ENCODE results near the gene TRIM29. TPM values are rescaled to one million over a fixed set of nuclear protein-coding genes. Genes with fewer than 3 reads are reported as not detected.
A peak's percentile ranks its signal among the peaks of the same experiment; 100 is the strongest.
"Not testable (repeated sequence)": the region's sequence is repeated elsewhere in the genome, so short reads cannot be mapped to it uniquely, and the experiment has no call there.

The TRIM29 gene
- polyA plus RNA-seq, 1 donor, result 1.8 TPM

GRCh38 chr11:120182372-120182771 lies 44.5 kb upstream of the TRIM29 start:
- 8% methylated on average over 2 of the region's 7 CpGs for whole genome bisulfite sequencing (ENCODE audit: insufficient coverage, low lambda C conversion rate)
- Histone ChIP-seq H3K4me1 (ENCODE audit: control insufficient read depth, insufficient read depth, low read length) (peaks cover 62% of the 10 kb centered on the region), H3K27me3 (ENCODE audit: control insufficient read depth, insufficient read depth, low read length) (no peaks in the 10 kb centered on the region), H3K9me3 (ENCODE audit: control insufficient read depth, low read depth, low read length) (no peaks in the 10 kb centered on the region), H3K36me3 (ENCODE audit: control insufficient read depth, insufficient read depth, low read length) (peaks cover 3% of the 10 kb centered on the region), H3K27ac (ENCODE audit: low read length) (peak overlapping the region; percentile 95), H3K4me3 (ENCODE audit: low read length) (no peak overlapping the region)
- no peak for DNase-seq

GRCh38 chr11:120181376-120181975 lies 43.6 kb upstream of the TRIM29 start:
- no peaks in the 10 kb centered on the region for H3K9me3 ChIP-seq (ENCODE audit: control insufficient read depth, low read depth, low read length)
- H3K4me1 ChIP-seq (ENCODE audit: control insufficient read depth, insufficient read depth, low read length), result peaks cover 53% of the 10 kb centered on the region
- WGBS (ENCODE audit: insufficient coverage, low lambda C conversion rate), result no CpG with 5 or more reads among the region's 10 CpGs
- no peak overlapping the region for H3K4me3 ChIP-seq (ENCODE audit: low read length)
- H3K36me3 ChIP-seq (ENCODE audit: control insufficient read depth, insufficient read depth, low read length), result peaks cover 3% of the 10 kb centered on the region
- no peak for DNase-seq
- no peaks in the 10 kb centered on the region for H3K27me3 ChIP-seq (ENCODE audit: control insufficient read depth, insufficient read depth, low read length)
- peak overlapping the region; percentile 95 for H3K27ac ChIP-seq (ENCODE audit: low read length)

- peaks cover 46% of the 10 kb centered on the region for H3K4me1 ChIP-seq (ENCODE audit: control insufficient read depth, insufficient read depth, low read length)
- no peak overlapping the region for H3K27ac ChIP-seq (ENCODE audit: low read length)
- H3K9me3 ChIP-seq (ENCODE audit: control insufficient read depth, low read depth, low read length), result no peaks in the 10 kb centered on the region
- no CpG with 5 or more reads among the region's 11 CpGs for WGBS (ENCODE audit: insufficient coverage, low lambda C conversion rate)
- peaks cover 3% of the 10 kb centered on the region for H3K36me3 ChIP-seq (ENCODE audit: control insufficient read depth, insufficient read depth, low read length)
- peak in 1 of 2 donors; percentile 3 for DNase-seq
- H3K27me3 ChIP-seq (ENCODE audit: control insufficient read depth, insufficient read depth, low read length), result no peaks in the 10 kb centered on the region
- H3K4me3 ChIP-seq (ENCODE audit: low read length), result no peak overlapping the region
These were observed 42.8 kb upstream of the TRIM29 start for GRCh38 chr11:120180551-120181232.

- H3K36me3 ChIP-seq (ENCODE audit: control insufficient read depth, insufficient read depth, low read length), result not testable (repeated sequence)
These were observed 42.1 kb upstream of the TRIM29 start for GRCh38 chr11:120180063-120180462.

GRCh38 chr11:120179057-120179672 lies 41.3 kb upstream of the TRIM29 start:
- Histone ChIP-seq H3K36me3 (ENCODE audit: control insufficient read depth, insufficient read depth, low read length) (peaks cover 3% of the 10 kb centered on the region), H3K9me3 (ENCODE audit: control insufficient read depth, low read depth, low read length) (no peaks in the 10 kb centered on the region), H3K4me3 (ENCODE audit: low read length) (no peak overlapping the region), H3K27ac (ENCODE audit: low read length) (no peak overlapping the region), H3K4me1 (ENCODE audit: control insufficient read depth, insufficient read depth, low read length) (peaks cover 41% of the 10 kb centered on the region), H3K27me3 (ENCODE audit: control insufficient read depth, insufficient read depth, low read length) (no peaks in the 10 kb centered on the region)
- DNase-seq, result no peak
- WGBS (ENCODE audit: insufficient coverage, low lambda C conversion rate), result 94% methylated on average over 3 of the region's 10 CpGs

More at GRCh38 chr11:120180063-120180462, 42.1 kb upstream of the TRIM29 start:
- H3K4me1 ChIP-seq (ENCODE audit: control insufficient read depth, insufficient read depth, low read length), result peaks cover 46% of the 10 kb centered on the region
- not testable (repeated sequence) for DNase-seq; H3K27ac ChIP-seq (ENCODE audit: low read length); H3K4me3 ChIP-seq (ENCODE audit: low read length); H3K9me3 ChIP-seq (ENCODE audit: control insufficient read depth, low read depth, low read length); H3K27me3 ChIP-seq (ENCODE audit: control insufficient read depth, insufficient read depth, low read length)
- no CpG with 5 or more reads among the region's 6 CpGs for WGBS (ENCODE audit: insufficient coverage, low lambda C conversion rate)

- H3K9me3 ChIP-seq (ENCODE audit: control insufficient read depth, low read depth, low read length), result no peaks in the 10 kb centered on the region
- DNase-seq, result peak in 1 of 2 donors; percentile 1
- no peak overlapping the region for H3K4me3 ChIP-seq (ENCODE audit: low read length)
- H3K36me3 ChIP-seq (ENCODE audit: control insufficient read depth, insufficient read depth, low read length), result peaks cover 3% of the 10 kb centered on the region
- H3K4me1 ChIP-seq (ENCODE audit: control insufficient read depth, insufficient read depth, low read length), result peaks cover 36% of the 10 kb centered on the region
- H3K27ac ChIP-seq (ENCODE audit: low read length), result no peak overlapping the region
- WGBS (ENCODE audit: insufficient coverage, low lambda C conversion rate), result no CpG with 5 or more reads among the region's 5 CpGs
- H3K27me3 ChIP-seq (ENCODE audit: control insufficient read depth, insufficient read depth, low read length), result no peaks in the 10 kb centered on the region
These were observed 40.7 kb upstream of the TRIM29 start for GRCh38 chr11:120178561-120179056.

- Histone ChIP-seq H3K27ac (ENCODE audit: low read length) (no peak overlapping the region), H3K36me3 (ENCODE audit: control insufficient read depth, insufficient read depth, low read length) (no peaks in the 10 kb centered on the region), H3K4me3 (ENCODE audit: low read length) (no peak overlapping the region), H3K4me1 (ENCODE audit: control insufficient read depth, insufficient read depth, low read length) (peaks cover 23% of the 10 kb centered on the region), H3K9me3 (ENCODE audit: control insufficient read depth, low read depth, low read length) (peaks cover 2% of the 10 kb centered on the region), H3K27me3 (ENCODE audit: control insufficient read depth, insufficient read depth, low read length) (peaks cover 7% of the 10 kb centered on the region)
- no CpG with 5 or more reads among the region's 4 CpGs for whole genome bisulfite sequencing (ENCODE audit: insufficient coverage, low lambda C conversion rate)
- DNase-seq, result peak in 1 of 2 donors; percentile 61
These were observed 37.0 kb upstream of the TRIM29 start for GRCh38 chr11:120174866-120175265.

GRCh38 chr11:120173807-120174206 lies 35.9 kb upstream of the TRIM29 start:
- WGBS (ENCODE audit: insufficient coverage, low lambda C conversion rate), result no CpG with 5 or more reads among the region's 5 CpGs
- no peak for DNase-seq
- Histone ChIP-seq H3K9me3 (ENCODE audit: control insufficient read depth, low read depth, low read length) (peaks cover 4% of the 10 kb centered on the region), H3K27me3 (ENCODE audit: control insufficient read depth, insufficient read depth, low read length) (peaks cover 14% of the 10 kb centered on the region), H3K36me3 (ENCODE audit: control insufficient read depth, insufficient read depth, low read length) (no peaks in the 10 kb centered on the region), H3K4me1 (ENCODE audit: control insufficient read depth, insufficient read depth, low read length) (peaks cover 28% of the 10 kb centered on the region), H3K4me3 (ENCODE audit: low read length) (no peak overlapping the region), H3K27ac (ENCODE audit: low read length) (no peak overlapping the region)

GRCh38 chr11:120173019-120173705 lies 35.2 kb upstream of the TRIM29 start:
- Histone ChIP-seq H3K36me3 (ENCODE audit: control insufficient read depth, insufficient read depth, low read length) (no peaks in the 10 kb centered on the region), H3K27ac (ENCODE audit: low read length) (no peak overlapping the region), H3K4me1 (ENCODE audit: control insufficient read depth, insufficient read depth, low read length) (peaks cover 33% of the 10 kb centered on the region), H3K27me3 (ENCODE audit: control insufficient read depth, insufficient read depth, low read length) (peaks cover 20% of the 10 kb centered on the region), H3K9me3 (ENCODE audit: control insufficient read depth, low read depth, low read length) (peaks cover 5% of the 10 kb centered on the region), H3K4me3 (ENCODE audit: low read length) (no peak overlapping the region)
- WGBS (ENCODE audit: insufficient coverage, low lambda C conversion rate), result no CpG with 5 or more reads among the region's 11 CpGs
- DNase-seq, result no peak

Data from large intestine (tissue), 3 donors.